GM21737 (cell line): ENCODE results near the gene NSMF.

Experiments
- ATAC-seq: cut with Tn5 transposase; IDR thresholded peaks from one replicate; pipeline ENCODE4 v1.9.1; 2021; ENCODE audit warnings: mild to moderate bottlenecking, moderate library complexity; ENCODE audit not compliant: unreplicated experiment

NSMF gene, protein sequence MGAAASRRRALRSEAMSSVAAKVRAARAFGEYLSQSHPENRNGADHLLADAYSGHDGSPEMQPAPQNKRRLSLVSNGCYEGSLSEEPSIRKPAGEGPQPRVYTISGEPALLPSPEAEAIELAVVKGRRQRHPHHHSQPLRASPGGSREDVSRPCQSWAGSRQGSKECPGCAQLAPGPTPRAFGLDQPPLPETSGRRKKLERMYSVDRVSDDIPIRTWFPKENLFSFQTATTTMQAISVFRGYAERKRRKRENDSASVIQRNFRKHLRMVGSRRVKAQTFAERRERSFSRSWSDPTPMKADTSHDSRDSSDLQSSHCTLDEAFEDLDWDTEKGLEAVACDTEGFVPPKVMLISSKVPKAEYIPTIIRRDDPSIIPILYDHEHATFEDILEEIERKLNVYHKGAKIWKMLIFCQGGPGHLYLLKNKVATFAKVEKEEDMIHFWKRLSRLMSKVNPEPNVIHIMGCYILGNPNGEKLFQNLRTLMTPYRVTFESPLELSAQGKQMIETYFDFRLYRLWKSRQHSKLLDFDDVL

DNA sequence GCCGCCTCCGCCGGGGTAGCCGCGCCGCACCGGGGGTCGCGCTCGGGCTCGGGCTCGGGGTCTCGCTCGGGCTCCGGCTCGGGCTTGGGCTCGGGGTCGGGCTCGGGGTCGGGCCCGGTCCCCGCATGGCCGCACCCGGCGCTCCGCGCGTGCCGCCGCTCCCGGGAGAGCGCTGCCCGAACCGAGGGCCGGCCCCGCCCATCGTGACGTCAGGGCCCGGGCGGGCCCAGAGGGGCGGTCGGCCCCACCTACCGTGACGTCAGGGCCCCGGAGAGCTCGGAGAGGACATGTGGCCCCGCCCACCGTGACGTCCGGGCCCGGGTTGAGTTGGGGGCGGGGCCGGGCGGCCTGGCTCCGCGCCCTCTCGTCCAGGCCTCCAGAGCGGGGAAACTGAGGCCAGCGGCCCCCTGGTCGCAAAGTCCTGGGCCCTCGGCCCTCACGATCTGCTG lies at the start of gene NSMF:
NSMF (minus strand) TSS at position 183 of the 449 bp plus-strand sequence. CDS start 232 bp downstream, outside the sequence.
- peak; percentile 49 for ATAC-seq

DNA sequence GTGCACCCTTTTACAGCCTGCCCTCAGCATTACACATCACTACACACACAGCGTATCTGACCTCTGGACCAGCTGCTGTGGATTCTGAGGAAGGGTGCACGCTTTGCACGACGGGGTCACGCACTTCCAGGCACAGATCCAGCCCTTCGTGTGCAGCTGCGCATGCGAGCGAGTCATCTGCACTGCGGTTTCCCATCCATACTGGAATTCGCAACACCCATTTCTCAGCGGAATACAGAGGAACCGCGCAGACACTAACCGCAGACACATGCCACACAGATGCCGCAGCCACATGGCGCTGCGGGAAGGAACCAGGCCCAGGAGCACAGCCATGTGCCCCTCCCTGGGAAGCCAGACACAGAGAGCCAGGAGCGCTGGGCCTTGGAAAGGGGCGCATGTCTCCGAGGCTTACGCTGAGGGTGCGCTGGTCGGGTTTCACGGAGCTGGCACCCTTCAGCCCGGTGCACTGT lies 47.6 kb upstream of the NSMF start:
- ATAC-seq, result no peak

DNA sequence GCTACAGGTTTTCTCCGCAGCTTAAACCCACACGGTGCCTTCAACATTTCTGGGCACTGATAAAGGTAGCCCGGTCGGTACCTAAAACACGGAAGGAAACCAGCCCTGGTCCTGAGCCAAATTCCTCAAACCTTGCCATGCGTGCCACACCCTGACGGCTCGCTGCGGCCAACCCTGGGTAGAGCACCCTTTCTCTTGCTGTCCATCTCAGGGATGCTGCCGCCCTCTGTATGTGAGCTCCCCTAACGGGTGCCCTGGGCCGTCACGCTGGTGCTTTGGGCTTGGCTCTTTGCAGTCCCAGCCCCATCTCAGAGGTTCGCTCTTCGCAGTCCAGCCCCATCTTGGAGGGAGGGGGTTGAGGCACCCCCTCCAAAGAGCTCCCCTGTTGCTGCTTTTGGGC lies 47.1 kb upstream of the NSMF start:
- no peak for ATAC-seq

DNA sequence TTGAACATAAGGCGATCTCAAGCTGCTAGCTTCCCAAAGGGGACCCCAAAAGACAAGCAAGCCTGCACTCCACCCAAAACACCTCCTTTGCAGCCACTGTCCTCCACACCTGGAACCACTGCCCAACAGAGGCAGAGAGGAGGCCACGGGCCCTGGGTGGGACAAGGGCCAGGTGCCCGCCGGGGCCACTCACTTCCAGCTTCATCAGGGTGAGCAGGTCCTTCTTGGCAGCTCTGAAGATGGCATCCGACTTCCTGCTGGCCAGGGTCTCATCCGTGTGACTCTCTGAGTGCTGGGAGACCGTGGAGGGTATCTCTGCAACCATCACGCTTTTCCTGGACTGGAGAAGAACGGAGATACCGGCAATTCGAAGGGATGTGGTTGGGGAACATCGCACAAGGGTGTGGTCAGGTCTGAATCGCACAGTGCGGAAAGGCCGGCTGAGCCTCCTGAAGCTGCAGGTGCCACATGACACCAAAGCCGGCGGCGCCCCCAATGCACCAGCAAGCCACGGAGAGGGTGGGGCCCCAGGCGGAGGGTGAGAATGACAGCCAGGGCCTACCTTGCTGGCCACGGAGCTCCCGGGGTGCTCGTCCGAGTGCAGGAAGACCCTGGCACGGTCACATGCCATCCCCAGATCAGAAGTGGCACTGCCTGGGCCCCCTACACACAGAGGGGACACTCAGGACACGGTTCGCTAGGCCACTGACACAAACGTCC lies 46.4 kb upstream of the NSMF start:
- ATAC-seq, result no peak

DNA sequence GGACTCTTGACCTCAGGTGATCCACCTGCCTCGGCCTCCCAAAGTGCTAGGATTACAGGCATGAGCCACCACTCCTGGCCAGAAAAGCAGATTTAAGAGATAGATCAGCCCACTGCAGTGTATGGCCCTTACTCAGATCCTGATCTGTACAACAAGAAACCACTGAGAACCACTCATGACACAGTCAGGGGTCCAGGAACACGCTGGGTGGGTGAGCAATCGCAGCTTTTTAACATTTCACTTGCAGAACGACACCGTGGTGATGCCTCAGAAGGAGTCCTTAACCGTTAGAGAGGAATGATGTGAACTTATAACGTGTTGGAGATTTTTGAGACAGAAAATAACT lies 45.3 kb upstream of the NSMF start:
- no peak for ATAC-seq

DNA sequence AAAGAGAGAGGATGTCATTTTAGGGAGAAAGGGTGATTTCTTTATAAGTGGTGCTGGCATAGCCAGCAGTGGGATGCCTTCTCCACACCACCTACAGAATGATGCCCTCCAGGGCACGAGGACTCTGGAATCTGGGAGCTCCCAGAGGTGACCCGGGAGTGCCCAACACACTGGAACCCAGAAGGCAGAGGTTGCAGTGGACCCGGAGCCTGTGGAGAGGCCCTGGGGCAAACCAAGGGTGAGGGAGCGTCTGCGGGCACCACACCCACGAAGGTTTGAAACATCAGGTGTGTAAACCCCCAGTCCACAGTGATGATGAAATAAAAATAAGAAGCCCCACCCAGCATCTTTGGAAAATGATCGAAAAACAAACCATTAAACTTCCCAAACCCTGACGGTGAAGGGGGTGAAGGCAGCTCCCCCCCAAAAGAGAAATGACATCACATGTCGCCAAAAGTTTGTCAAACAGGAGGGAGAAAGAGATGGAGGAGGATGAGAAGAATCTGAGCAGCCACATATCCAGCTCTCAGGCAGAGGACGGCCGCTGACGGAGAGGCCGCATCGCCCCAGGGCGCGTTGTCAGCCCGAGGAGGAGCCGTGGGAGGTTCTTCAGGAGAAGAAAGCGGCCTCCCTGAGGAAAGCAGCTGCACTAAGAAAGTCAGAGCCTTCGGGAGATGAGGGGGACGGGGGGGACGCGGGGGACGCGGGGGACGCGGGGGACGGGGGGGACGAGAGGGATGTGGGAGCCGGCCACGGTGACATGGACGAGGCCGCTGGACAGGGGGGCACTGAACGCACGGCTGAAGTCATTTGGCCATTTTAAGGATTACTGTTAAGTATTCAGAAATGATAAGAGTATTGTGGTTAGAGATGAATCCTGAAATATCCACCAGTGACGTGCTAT lies 43.1 kb upstream of the NSMF start:
- no peak for ATAC-seq

DNA sequence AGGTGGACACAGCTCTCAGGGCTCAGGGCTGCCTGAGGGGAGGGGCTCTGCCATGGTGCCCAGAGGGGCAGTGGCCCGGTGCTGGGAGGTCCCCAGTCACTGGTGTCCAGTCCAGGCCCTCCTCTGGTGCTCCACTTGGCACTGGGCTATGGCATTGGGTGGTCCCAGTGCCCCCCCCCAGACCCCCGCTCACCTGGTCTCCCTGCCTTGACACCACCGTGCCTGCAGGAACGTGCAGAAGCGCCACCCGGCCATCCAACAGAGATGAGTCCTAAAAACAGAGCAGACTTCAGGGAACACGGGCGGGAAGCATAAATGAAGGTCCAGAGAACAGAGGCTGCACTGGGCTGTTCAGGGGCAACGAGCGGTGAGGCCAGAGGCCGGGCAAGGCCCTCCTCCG lies 42.3 kb upstream of the NSMF start:
- no peak for ATAC-seq

DNA sequence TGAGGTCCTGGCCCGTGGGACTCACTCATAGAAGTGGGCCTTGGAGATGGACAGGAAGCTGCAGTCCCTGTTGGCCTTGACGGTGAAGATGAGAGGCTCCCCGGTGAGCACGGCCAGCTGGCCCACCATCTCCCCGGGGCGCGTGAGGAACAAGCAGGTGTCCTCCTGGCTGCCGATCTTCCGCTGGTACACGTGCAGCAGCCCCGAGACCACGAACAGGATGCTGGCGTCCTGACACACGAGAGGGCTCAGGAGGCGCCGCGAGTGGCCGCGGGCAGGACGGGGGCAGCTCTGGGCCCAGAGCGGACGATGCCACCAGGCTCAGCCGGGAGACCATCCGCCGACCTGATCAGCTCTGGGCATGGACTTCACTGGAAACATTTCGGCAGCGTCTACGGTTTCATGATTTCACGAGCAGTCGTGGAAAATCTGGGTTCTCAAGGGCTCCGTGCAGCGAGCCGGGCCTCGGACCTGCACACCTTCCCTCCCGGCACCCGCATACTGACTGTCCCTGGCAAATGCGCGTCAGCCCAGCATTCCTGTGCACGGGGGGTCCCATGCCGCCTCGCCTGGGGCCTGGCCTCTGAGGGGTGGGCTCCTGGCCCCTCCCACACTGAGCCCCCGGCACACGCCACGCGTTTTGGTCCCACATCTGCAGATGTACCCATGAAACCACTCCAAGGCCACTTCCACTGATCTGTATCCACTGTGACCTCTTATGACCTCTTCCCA lies 41.7 kb upstream of the NSMF start:
- ATAC-seq, result no peak

DNA sequence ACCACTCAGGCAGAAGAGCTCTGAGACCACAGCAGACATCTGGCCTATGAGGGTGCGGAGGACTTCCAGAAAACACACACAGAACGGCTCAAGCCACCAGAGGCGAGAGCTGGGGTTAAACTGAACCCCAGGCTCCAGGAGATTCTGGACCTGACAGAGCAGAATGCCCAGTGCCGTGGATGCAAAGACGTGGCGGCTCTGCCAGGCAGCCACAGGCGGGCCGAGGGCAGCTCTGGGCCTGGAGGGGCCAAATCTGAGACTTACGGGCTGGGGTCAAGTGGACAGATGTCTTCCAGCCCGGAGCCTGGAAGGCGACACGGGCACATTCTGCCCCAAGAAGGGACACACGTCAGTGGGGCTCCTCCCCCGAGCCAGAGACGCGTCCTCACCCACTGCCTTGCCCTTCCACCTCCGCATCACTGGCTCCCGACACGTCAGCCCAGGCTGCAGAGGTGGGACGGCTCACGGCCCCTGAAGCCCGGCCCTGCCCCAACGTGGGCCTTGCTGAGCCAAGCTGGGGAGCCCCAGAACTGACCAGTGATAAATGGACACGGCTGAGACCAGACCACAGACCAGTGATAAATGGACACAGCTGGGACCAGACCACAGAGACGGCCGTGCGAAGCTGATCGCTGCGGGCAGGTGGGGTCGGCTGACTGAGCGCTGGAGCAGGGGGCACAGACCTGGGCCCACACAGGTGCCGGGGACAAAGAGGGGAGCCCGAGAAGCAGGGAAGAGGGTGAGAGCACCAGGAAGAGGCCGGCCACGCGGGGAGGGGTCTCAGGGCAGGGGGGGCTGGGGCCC lies 40.9 kb upstream of the NSMF start:
- ATAC-seq, result no peak

DNA sequence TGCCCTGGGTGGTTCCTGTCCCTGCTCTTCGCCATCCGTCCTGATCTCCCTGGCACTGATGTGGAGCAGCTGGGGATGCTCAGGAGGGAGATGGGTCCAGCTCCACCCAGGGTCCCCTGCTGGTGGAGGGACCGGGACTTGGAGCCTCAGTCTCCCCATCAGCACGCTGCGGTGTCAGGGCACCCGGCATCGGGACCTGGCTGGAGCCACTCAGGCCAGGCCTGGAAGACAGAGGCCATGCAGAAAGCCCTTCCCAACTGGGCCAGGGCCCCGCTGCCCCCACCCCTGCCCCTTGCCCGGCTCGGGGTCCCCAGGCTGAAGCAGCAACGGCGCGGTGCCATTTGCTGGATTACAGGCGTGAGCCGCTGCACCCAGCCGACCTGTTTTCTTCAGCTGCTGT lies 40.3 kb upstream of the NSMF start:
- no peak for ATAC-seq

DNA sequence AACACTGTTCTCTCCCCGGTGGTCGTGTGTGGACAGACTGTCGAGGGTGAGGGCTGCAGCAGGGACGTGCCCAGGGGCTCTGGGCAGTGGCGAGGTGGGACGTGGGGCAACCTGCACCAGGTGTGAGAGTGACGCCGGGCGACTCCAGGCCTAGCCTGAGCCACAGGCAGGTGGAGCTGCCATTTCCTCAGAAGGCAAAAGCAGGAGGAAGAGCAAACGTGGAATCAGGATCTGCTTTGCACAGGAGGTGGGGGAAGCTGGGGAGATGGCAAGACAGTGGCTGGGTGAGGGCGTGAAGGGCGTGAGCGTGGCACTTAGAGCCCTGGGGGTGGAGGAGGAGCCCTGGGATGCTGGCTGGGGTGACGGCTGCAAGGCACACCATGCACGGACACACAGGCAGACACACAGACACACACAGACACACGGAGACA lies 39.6 kb upstream of the NSMF start:
- no peak for ATAC-seq

DNA sequence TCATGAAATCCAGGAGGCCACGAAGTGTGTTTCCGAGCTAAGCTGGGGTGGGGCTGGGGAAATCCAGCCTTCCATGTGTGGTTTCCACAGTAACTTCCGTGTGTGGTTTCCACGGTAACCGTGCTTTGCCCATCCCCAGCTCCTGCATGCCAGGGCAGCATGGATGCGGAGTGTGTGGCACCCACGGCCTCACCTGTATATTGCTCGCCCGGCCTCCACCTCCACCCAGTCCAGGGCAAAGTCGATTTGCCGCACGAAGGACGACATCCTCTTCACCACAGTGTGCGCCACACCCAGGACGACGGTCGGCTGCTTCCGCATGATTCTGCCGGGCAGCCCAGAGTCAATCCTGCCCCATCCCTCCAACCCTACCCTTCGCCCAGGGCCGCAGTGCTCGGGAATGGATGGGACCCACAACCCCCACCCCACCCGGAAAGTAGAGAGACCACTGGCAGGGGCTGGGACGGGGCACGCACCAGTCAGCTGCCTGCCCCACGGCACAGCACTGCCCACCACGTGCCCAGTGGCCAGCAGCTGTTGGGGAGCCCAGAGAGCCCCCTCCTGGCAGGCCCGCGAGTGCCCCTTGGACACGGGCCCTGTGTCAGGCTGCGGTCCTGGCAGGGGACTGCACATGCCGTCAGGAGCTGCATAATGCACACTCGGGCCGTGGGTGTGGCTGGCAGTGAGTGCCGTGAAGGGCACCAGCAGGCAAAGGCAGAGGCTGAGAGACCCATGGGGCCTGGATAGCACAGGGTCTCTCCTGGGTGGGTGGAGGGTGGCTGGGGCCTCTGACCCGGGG lies 39.0 kb upstream of the NSMF start:
- no peak for ATAC-seq

DNA sequence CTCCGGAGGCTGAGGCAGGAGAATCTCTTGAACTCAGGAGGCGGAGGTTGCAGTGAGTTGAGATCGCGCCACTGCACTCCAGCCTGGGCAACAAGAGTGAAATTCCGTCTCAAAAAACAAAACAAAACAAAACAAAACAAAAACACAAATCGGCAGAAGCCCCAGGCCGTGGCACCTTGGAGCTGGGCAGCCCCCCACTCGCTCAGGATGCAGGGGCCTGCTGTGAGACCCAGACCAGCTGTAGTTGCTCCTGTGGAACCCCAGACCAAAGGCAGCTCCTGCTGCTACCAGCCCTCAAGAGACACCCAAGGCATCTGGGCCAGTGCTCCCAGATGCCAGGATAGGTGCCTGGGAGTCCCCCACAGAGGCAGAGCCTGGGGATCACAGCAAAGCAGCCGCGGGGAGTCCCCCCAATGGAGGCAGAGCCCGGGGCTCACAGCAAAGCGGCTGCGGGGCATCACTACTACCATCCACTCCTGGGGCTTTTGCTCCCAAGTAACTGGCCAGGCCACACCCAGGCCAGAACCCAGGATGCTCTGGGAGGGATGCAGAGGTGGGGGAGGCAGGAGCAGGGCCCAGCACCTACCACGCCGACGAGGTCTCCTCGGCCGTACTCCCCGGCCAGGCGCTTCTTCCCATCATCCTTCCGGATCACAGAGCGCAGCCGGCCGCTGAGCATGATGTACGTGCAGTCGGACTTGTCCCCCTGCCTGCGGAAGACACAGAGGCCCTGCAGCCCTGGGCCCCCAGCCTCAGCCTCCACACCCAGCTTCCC lies 37.7 kb upstream of the NSMF start:
- no peak for ATAC-seq

DNA sequence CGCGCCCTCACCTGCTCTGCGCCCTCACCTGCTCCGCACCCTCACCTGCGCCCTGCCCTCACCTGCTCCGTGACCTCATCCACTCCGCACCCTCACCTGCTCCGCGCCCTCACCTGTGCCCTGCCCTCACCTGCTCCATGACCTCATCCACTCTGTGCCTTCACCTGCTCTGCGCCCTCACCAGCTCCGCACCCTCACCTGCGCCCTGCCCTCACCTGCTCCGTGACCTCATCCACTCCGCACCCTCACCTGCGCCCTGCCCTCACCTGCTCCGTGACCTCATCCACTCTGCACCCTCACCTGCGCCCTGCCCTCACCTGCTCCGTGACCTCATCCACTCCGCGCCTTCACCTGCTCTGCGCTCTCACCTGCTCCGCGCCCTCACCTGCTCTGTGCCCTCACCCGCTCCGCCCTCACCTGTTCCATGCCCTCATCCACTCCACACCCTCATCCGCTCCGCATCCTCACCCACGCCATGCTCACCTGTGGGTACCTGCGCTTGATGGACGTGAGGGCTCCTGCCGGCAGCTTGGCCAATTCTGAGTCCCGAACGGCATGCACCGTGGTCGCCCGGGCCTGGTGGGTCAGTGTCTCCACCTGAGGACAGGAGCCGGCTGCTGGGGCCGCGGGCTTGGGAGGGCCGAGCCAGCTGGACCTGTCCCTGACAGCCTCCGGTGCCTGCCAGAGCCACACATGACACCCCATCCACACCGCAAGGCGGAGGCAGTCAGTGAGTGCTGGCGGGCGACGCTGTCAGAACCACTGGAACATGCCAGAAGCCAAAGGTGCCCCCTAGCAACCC lies 35.6 kb upstream of the NSMF start:
- ATAC-seq, result no peak

DNA sequence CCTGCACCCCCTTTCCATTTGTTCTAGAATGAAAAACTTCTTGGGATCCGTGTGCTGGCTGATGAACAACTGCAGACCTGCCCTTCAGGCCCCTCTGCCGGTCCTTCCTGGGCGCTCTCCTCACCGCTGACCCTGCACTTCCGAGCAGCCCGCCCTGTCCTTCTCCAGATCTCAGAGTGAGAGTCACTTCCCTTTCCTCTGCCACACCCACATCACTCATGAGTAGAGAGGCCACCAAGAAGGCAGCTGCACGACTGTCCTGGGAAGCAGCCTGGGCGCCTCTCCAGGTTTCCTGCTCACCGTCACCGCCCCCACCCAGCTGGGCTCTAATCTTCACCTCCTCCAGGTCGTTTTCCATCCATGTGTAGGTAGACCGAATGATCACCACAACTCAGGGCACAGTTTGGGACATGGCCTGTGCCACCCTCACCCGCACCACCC lies 35.0 kb upstream of the NSMF start:
- ATAC-seq, result no peak

DNA sequence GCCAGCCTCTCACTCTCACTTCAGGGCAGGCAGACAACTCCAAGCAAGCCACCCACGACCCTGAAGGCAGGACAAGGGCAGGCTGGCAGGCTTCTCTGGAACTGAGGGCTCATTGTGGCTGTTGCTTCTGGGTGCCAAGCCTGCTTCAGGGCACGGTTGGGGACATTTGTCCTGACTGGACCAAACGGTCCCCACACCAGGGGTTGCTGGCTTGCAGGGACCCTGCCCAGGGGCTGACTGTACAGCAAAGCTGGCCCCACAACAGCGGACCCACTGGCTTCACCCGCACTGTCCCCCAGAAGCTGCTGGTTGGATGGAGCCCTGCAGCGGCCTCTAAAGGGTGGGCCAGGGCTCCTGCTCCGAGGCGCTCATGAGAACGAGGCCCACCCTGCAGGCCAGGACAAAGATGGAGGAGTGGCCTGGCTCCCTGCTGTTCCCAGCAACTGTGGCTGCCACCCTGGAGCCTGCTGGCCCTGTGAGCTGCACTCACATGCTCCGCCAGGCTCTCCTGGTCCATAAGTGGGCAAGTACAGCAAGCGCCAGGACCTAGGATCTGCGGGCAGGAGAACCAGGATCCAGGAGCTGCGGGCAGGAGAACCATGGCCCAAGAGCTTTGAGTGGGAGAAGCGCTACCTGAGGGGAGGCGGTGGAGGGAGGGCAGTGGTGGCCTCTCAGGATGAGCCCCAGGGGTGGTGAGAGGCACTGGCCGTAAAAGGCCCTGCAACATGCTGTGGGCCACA lies 34.4 kb upstream of the NSMF start:
- ATAC-seq, result no peak
